GM19324 (cell line): ENCODE results near the gene TRIP13.

Experiments used
- ATAC-seq: cut with Tn5 transposase; IDR thresholded peaks from one replicate; pipeline ENCODE4 v1.9.1; 2021; ENCODE audit warnings: mild to moderate bottlenecking, moderate library complexity; ENCODE audit not compliant: unreplicated experiment, low FRiP score

Gene TRIP13

GRCh38 chr5:854966-855743 lies 37.5 kb upstream of the TRIP13 start:
- no peak for ATAC-seq

GRCh38 chr5:855771-856530 lies 36.7 kb upstream of the TRIP13 start:
- ATAC-seq, result no peak

- no peak for ATAC-seq
Measured at GRCh38 chr5:856531-857425, 35.9 kb upstream of the TRIP13 start.

GRCh38 chr5:858726-859125 lies 34.0 kb upstream of the TRIP13 start:
- ATAC-seq, result no peak

GRCh38 chr5:859391-859790 lies 33.3 kb upstream of the TRIP13 start:
- ATAC-seq, result no peak

GRCh38 chr5:859798-860296 lies 32.8 kb upstream of the TRIP13 start:
- no peak for ATAC-seq

- no peak for ATAC-seq
Measured at GRCh38 chr5:860506-861150, 32.1 kb upstream of the TRIP13 start.

GRCh38 chr5:861442-862366 lies 31.0 kb upstream of the TRIP13 start:
- no peak for ATAC-seq

- no peak for ATAC-seq
Measured at GRCh38 chr5:862367-863243, 30.1 kb upstream of the TRIP13 start.

GRCh38 chr5:863244-863805 lies 29.4 kb upstream of the TRIP13 start:
- no peak for ATAC-seq

- no peak for ATAC-seq
Measured at GRCh38 chr5:864492-865167, 28.1 kb upstream of the TRIP13 start.

GRCh38 chr5:865168-865521 lies 27.5 kb upstream of the TRIP13 start:
- no peak for ATAC-seq

GRCh38 chr5:865771-866170 lies 26.9 kb upstream of the TRIP13 start:
- ATAC-seq, result no peak

GRCh38 chr5:867300-867870 lies 25.3 kb upstream of the TRIP13 start:
- no peak for ATAC-seq

- no peak for ATAC-seq
Measured at GRCh38 chr5:868428-869135, 24.1 kb upstream of the TRIP13 start.

GRCh38 chr5:870956-871355 lies 21.7 kb upstream of the TRIP13 start:
- no peak for ATAC-seq
